K562 (cell line): ENCODE measurements around the gene S100A4. TPM values are rescaled to one million over a fixed set of nuclear protein-coding genes. Genes with fewer than 3 reads are reported as not detected.

ENCODE experiments used
- CHCHD3 ChIP-seq: fragments of 250-450 bp; sonication (Bioruptor Pico); IDR thresholded peaks from 2 replicates; pipeline ENCODE4 v2.1.2; 2022; ENCODE audit warnings: mild to moderate bottlenecking
- CREM ChIP-seq: IDR thresholded peaks from 2 replicates; pipeline ENCODE4 v1.6.1; 2014; ENCODE audit warnings: antibody characterized with exemption, low read depth
- DACH1 ChIP-seq: fragments of 450-650 bp; IDR thresholded peaks from 2 replicates; pipeline ENCODE4 v1.6.1; 2018; ENCODE audit not compliant: partially characterized antibody
- E2F3 ChIP-seq: fragments of 250-450 bp; sonication (Bioruptor Pico); IDR thresholded peaks from 2 replicates; pipeline ENCODE4 v1.4.0; 2020; ENCODE audit warnings: mild to moderate bottlenecking
- FOXK2 ChIP-seq, 2 experiments: fragments of 450-650 bp; IDR thresholded peaks in 1 of 2; conservative IDR thresholded peaks in 1 of 2; 2 replicates each; pipeline ENCODE4 v1.6.1; 2016; ENCODE audit warnings: low read depth in 2 of 2, mild to moderate bottlenecking in 1 of 2
- HMG20B ChIP-seq: fragments of 250-450 bp; sonication (Bioruptor Pico); IDR thresholded peaks from 2 replicates; pipeline ENCODE4 v1.5.0; 2021; ENCODE audit warnings: mild to moderate bottlenecking
- MIER1 ChIP-seq: fragments of 450-650 bp; IDR thresholded peaks from 2 replicates; pipeline ENCODE4 v1.6.1; 2016; ENCODE audit warnings: antibody characterized with exemption, mild to moderate bottlenecking, low read depth
- MTA2 ChIP-seq: fragments of 450-650 bp; IDR thresholded peaks from 2 replicates; pipeline ENCODE4 v1.6.1; 2016; ENCODE audit warnings: low read depth
- NR2C2 ChIP-seq, 2 experiments: fragments of 200-800 bp in 1 of 2; sonication (Bioruptor generic) in 1 of 2; sonication (generic) in 1 of 2; formaldehyde crosslinking in 1 of 2; IDR thresholded peaks; 2 replicates each; pipeline versions ENCODE4 v1.6.1 to v1.8.0; 2016 to 2022; ENCODE audit warnings: mild to moderate bottlenecking in 1 of 2, missing compliant biosample characterization in 1 of 2, missing genetic modification characterization in 1 of 2, missing genetic modification reagents in 1 of 2
- TBP ChIP-seq: optimal IDR thresholded peaks from 2 replicates; pipeline ENCODE3; 2011; ENCODE audit warnings: low read depth, low read length, improper control_type of control experiment
- ZFPM2 ChIP-seq: fragments of 250-450 bp; sonication (Bioruptor Pico); IDR thresholded peaks from 2 replicates; pipeline ENCODE4 v1.5.1; 2022; ENCODE audit warnings: mild to moderate bottlenecking
- ZNF134 ChIP-seq: fragments of 250-450 bp; sonication (Bioruptor Pico); conservative IDR thresholded peaks from 2 replicates; pipeline ENCODE4 v1.4.0; 2020
- polyA plus RNA-seq, 8 experiments: library from polyadenylated mRNA; depleted of rRNA in 4 of 8; stranded (reverse) in 5 of 8; unstranded in 3 of 8; fragments of >200 nt; fragmentation: Nextera tagmentation in 2 of 8; fragmentation: Illumina TruSeq in 1 of 8; extraction: Ambion mirVana in 2 of 8; extraction: Trizol in 1 of 8; gene quantifications; 2 replicates each; pipeline versions ENCODE4 v1.2.1 to v1.2.3, GENCODE V29; 2011 to 2014; ENCODE audit warnings: inconsistent platforms in 1 of 8, missing spikeins in 1 of 8
- total RNA-seq, 7 experiments: library from RNA; depleted of rRNA in 6 of 7; stranded (reverse); fragments of >200 nt in 6 of 7; fragmentation: Illumina TruSeq in 2 of 7; extraction: Trizol in 2 of 7; gene quantifications; 2 replicates each; pipeline versions ENCODE4 v1.2.1 to v1.2.3, GENCODE V29; 2011 to 2021; ENCODE audit warnings: low replicate concordance in 1 of 7
- TF ChIP-seq, protein P1 (sequence below), 2 experiments: IDR thresholded peaks in 1 of 2; conservative IDR thresholded peaks in 1 of 2; 2 replicates each; pipeline ENCODE4 v1.6.1; 2016; ENCODE audit warnings: low read depth in 2 of 2, mild to moderate bottlenecking in 1 of 2, missing compliant biosample characterization in 1 of 2, missing genetic modification characterization in 1 of 2, moderate library complexity in 1 of 2
- TF ChIP-seq, protein P2 (sequence below), 2 experiments: IDR thresholded peaks; 2 replicates each; pipeline ENCODE4 v1.6.1; 2011; ENCODE audit warnings: borderline replicate concordance in 1 of 2, control low read depth in 1 of 2, low read depth in 1 of 2, low read length in 1 of 2, mild to moderate bottlenecking in 1 of 2, mixed read lengths in 1 of 2, moderate library complexity in 1 of 2; ENCODE audit not compliant: insufficient read depth in 1 of 2, insufficient read length in 1 of 2, poor library complexity in 1 of 2, severe bottlenecking in 1 of 2; ENCODE audit errors: extremely low read depth in 1 of 2
- TF ChIP-seq, protein P3 (sequence below): fragments of 250-450 bp; sonication (Bioruptor Pico); IDR thresholded peaks from 2 replicates; pipeline ENCODE4 v1.4.0; 2020
- TF ChIP-seq, protein P4 (sequence below), 2 experiments: fragments of 450-650 bp; IDR thresholded peaks; 2 replicates each; pipeline ENCODE4 v1.6.1; 2016
- TF ChIP-seq, protein P5 (sequence below): sonication (generic); formaldehyde crosslinking; IDR thresholded peaks from 2 replicates; pipeline ENCODE4 v1.9.0; 2022; ENCODE audit warnings: mild to moderate bottlenecking, missing genetic modification reagents
- TF ChIP-seq, protein P6 (sequence below), 3 experiments: IDR thresholded peaks in 2 of 3; conservative IDR thresholded peaks in 1 of 3; 2 replicates each; pipeline ENCODE4 v1.5.1; 2011 to 2012; ENCODE audit warnings: low read length in 3 of 3, mild to moderate bottlenecking in 3 of 3, control low read depth in 2 of 3, improper control_type of control experiment in 1 of 3, inconsistent platforms in 1 of 3, low read depth in 1 of 3, mixed read lengths in 1 of 3, moderate library complexity in 1 of 3; ENCODE audit not compliant: insufficient read depth in 2 of 3

Gene S100A4
- total and polyA plus RNA-seq, 9 of the 15 experiments (the other 6 are each of a cell fraction or from before 2014, with no cell fraction given): 3.7 to 20.1 (median 11.2) TPM

DNA sequence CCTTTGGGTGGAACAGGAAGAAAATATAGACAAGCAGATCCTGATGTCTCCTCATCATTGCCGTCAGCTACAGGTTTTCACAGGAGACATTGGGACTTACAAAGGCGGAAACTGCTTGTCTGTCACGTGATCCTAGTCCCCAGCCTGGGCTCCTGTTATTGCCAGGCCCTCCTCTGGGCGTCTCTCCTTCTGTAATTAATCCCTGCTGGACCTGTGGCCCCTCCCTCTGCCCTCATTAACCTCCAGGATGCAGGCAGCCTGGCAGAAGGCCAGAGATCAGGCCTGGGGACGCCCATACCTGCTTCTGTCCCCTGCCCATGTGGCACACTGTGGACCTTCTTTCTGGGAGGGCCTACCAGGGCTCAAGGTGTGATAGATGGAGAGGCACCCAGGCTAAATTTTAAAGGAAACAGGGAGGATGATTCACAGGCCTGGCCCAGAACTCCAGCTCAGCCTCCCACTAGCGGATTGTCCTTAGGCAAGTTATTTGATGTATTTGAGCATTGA, 7.2 kb downstream of the S100A4 start (continued):
- TF ChIP-seq, protein P1, sequence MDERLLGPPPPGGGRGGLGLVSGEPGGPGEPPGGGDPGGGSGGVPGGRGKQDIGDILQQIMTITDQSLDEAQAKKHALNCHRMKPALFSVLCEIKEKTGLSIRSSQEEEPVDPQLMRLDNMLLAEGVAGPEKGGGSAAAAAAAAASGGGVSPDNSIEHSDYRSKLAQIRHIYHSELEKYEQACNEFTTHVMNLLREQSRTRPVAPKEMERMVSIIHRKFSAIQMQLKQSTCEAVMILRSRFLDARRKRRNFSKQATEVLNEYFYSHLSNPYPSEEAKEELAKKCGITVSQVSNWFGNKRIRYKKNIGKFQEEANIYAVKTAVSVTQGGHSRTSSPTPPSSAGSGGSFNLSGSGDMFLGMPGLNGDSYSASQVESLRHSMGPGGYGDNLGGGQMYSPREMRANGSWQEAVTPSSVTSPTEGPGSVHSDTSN (CRISPR knock-in tag; IDR thresholded peaks at IDR 0.05; ENCODE audit: low read depth): no peak
- TF ChIP-seq, protein P1 (tag; conservative IDR thresholded peaks at IDR 0.05; ENCODE audit: low read depth): peak; percentile 47
- TF ChIP-seq MIER1: no peak
- TF ChIP-seq TBP: peak; percentile 38
- TF ChIP-seq E2F3 (CRISPR knock-in tag): no peak
- no peak for TF ChIP-seq MTA2
- no peak for TF ChIP-seq DACH1
- TF ChIP-seq, protein P2, sequence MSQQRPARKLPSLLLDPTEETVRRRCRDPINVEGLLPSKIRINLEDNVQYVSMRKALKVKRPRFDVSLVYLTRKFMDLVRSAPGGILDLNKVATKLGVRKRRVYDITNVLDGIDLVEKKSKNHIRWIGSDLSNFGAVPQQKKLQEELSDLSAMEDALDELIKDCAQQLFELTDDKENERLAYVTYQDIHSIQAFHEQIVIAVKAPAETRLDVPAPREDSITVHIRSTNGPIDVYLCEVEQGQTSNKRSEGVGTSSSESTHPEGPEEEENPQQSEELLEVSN (IDR thresholded peaks at IDR 0.05; ENCODE audit: borderline replicate concordance in 1 of 2, extremely low read depth in 1 of 2, insufficient read depth in 1 of 2, insufficient read length in 1 of 2, low read depth in 1 of 2, low read length in 1 of 2, poor library complexity in 1 of 2, severe bottlenecking in 1 of 2): peak in 1 of 2 experiments; percentile 32
- TF ChIP-seq, protein P3, sequence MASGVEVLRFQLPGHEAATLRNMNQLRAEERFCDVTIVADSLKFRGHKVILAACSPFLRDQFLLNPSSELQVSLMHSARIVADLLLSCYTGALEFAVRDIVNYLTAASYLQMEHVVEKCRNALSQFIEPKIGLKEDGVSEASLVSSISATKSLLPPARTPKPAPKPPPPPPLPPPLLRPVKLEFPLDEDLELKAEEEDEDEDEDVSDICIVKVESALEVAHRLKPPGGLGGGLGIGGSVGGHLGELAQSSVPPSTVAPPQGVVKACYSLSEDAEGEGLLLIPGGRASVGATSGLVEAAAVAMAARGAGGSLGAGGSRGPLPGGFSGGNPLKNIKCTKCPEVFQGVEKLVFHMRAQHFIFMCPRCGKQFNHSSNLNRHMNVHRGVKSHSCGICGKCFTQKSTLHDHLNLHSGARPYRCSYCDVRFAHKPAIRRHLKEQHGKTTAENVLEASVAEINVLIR: no peak
- TF ChIP-seq, protein P4, sequence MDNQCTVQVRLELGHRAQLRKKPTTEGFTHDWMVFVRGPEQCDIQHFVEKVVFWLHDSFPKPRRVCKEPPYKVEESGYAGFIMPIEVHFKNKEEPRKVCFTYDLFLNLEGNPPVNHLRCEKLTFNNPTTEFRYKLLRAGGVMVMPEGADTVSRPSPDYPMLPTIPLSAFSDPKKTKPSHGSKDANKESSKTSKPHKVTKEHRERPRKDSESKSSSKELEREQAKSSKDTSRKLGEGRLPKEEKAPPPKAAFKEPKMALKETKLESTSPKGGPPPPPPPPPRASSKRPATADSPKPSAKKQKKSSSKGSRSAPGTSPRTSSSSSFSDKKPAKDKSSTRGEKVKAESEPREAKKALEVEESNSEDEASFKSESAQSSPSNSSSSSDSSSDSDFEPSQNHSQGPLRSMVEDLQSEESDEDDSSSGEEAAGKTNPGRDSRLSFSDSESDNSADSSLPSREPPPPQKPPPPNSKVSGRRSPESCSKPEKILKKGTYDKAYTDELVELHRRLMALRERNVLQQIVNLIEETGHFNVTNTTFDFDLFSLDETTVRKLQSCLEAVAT (IDR thresholded peaks at IDR 0.05): no peak
- TF ChIP-seq, protein P5, sequence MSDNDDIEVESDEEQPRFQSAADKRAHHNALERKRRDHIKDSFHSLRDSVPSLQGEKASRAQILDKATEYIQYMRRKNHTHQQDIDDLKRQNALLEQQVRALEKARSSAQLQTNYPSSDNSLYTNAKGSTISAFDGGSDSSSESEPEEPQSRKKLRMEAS (CRISPR knock-in tag): no peak
- TF ChIP-seq, protein P6, sequence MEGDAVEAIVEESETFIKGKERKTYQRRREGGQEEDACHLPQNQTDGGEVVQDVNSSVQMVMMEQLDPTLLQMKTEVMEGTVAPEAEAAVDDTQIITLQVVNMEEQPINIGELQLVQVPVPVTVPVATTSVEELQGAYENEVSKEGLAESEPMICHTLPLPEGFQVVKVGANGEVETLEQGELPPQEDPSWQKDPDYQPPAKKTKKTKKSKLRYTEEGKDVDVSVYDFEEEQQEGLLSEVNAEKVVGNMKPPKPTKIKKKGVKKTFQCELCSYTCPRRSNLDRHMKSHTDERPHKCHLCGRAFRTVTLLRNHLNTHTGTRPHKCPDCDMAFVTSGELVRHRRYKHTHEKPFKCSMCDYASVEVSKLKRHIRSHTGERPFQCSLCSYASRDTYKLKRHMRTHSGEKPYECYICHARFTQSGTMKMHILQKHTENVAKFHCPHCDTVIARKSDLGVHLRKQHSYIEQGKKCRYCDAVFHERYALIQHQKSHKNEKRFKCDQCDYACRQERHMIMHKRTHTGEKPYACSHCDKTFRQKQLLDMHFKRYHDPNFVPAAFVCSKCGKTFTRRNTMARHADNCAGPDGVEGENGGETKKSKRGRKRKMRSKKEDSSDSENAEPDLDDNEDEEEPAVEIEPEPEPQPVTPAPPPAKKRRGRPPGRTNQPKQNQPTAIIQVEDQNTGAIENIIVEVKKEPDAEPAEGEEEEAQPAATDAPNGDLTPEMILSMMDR (IDR thresholded peaks at IDR 0.05 in 2 of 3, conservative IDR thresholded peaks at IDR 0.05 in 1 of 3; ENCODE audit: insufficient read depth in 2 of 3, low read depth in 1 of 3, low read length in 3 of 3): peak; percentile 22 to 41 (median 25); a peak in 5 of 6 replicates
- peak; percentile 89 for TF ChIP-seq ZNF134 (CRISPR knock-in tag)
- TF ChIP-seq CREM: no peak
- no peak for TF ChIP-seq CHCHD3 (CRISPR knock-in tag)
- peak in 1 of 2 experiments; percentile 75; a peak in 2 of 4 replicates for TF ChIP-seq FOXK2 (conservative IDR thresholded peaks at IDR 0.05 in 1 of 2, IDR thresholded peaks at IDR 0.05 in 1 of 2; ENCODE audit: low read depth in 2 of 2)
- TF ChIP-seq HMG20B: no peak
- TF ChIP-seq NR2C2 (CRISPR knock-in tag; IDR thresholded peaks at IDR 0.05): no peak
- peak; percentile 31; the same call in 1 of the 2 replicates for TF ChIP-seq NR2C2 (tag; IDR thresholded peaks at IDR 0.05)
- TF ChIP-seq ZFPM2: no peak
